K562 (cell line): Measurements from ENCODE around the gene SLC13A3. TPM values are rescaled to one million over a fixed set of nuclear protein-coding genes. Genes with fewer than 3 reads are reported as not detected.
A peak's percentile ranks its signal among the peaks of the same experiment; 100 is the strongest.

Experiments used
- CCNT2 ChIP-seq: IDR thresholded peaks from 2 replicates; pipeline ENCODE4 v1.6.1; 2011; ENCODE audit warnings: borderline replicate concordance, low read depth, mild to moderate bottlenecking, moderate library complexity, mixed read lengths, low read length; ENCODE audit not compliant: insufficient read length; ENCODE audit errors: extremely low read depth
- KDM5B ChIP-seq: fragments of 200-600 bp; sonication (generic); IDR thresholded peaks from 2 replicates; pipeline ENCODE4 v1.6.1; 2012; ENCODE audit warnings: low read depth, mild to moderate bottlenecking, moderate library complexity, low read length, control low read depth, inconsistent platforms; ENCODE audit not compliant: insufficient replicate concordance
- MYBL2 ChIP-seq, 2 experiments: fragments of 450-650 bp in 1 of 2; sonication (generic) in 1 of 2; formaldehyde crosslinking in 1 of 2; IDR thresholded peaks; 2 replicates each; pipeline versions ENCODE4 v1.6.1 to v1.8.1; 2017 to 2022; ENCODE audit warnings: borderline replicate concordance in 1 of 2, inconsistent platforms in 1 of 2, low read depth in 1 of 2, mild to moderate bottlenecking in 1 of 2, missing genetic modification reagents in 1 of 2, moderate library complexity in 1 of 2
- NONO ChIP-seq, 2 experiments: fragments of 200-400 bp in 1 of 2; fragments of 450-650 bp in 1 of 2; formaldehyde crosslinking in 1 of 2; IDR thresholded peaks; 2 replicates each; pipeline ENCODE4 v1.6.1; 2017; ENCODE audit warnings: low read depth in 2 of 2, mild to moderate bottlenecking in 2 of 2, moderate library complexity in 2 of 2, low read length in 1 of 2
- POLR2AphosphoS2 ChIP-seq: IDR thresholded peaks from 2 replicates; pipeline ENCODE4 v1.6.1; 2012; ENCODE audit warnings: low read length, improper control_type of control experiment
- POLR2G ChIP-seq: fragments of 200-400 bp; formaldehyde crosslinking; IDR thresholded peaks from 2 replicates; pipeline ENCODE4 v1.6.1; 2017; ENCODE audit warnings: low read depth, mild to moderate bottlenecking, antibody characterized with exemption, low read length, moderate library complexity
- ZNF324 ChIP-seq: fragments of 250-450 bp; sonication (Bioruptor Pico); IDR thresholded peaks from 2 replicates; pipeline ENCODE4 v1.4.0; 2020; ENCODE audit warnings: mild to moderate bottlenecking
- polyA plus RNA-seq, 8 experiments: library from polyadenylated mRNA; depleted of rRNA in 4 of 8; stranded (reverse) in 5 of 8; unstranded in 3 of 8; fragments of >200 nt; fragmentation: Nextera tagmentation in 2 of 8; fragmentation: Illumina TruSeq in 1 of 8; extraction: Ambion mirVana in 2 of 8; extraction: Trizol in 1 of 8; gene quantifications; 2 replicates each; pipeline versions ENCODE4 v1.2.1 to v1.2.3, GENCODE V29; 2011 to 2014; ENCODE audit warnings: inconsistent platforms in 1 of 8, missing spikeins in 1 of 8
- total RNA-seq, 7 experiments: library from RNA; depleted of rRNA in 6 of 7; stranded (reverse); fragments of >200 nt in 6 of 7; fragmentation: Illumina TruSeq in 2 of 7; extraction: Trizol in 2 of 7; gene quantifications; 2 replicates each; pipeline versions ENCODE4 v1.2.1 to v1.2.3, GENCODE V29; 2011 to 2021; ENCODE audit warnings: low replicate concordance in 1 of 7
- TF ChIP-seq, protein P1 (sequence below), 2 experiments: fragments of 450-650 bp; formaldehyde crosslinking in 1 of 2; IDR thresholded peaks; 2 replicates each; pipeline versions ENCODE4 v1.4.0 to v1.6.1; 2014 to 2020; ENCODE audit warnings: mild to moderate bottlenecking in 2 of 2, borderline replicate concordance in 1 of 2, low read depth in 1 of 2
- TF ChIP-seq, protein P2 (sequence below), 2 experiments: fragments of 450-650 bp; conservative IDR thresholded peaks; 2 replicates each; pipeline ENCODE4 v1.6.1; 2017; ENCODE audit warnings: mild to moderate bottlenecking in 2 of 2, moderate library complexity in 2 of 2
- TF ChIP-seq, protein P3 (sequence below): IDR thresholded peaks from 2 replicates; pipeline ENCODE4 v1.6.1; 2014; ENCODE audit warnings: antibody characterized with exemption
- TF ChIP-seq, protein P4 (sequence below): fragments of 450-650 bp; formaldehyde crosslinking; conservative IDR thresholded peaks from 2 replicates; pipeline ENCODE4 v1.4.0; 2022; ENCODE audit warnings: mild to moderate bottlenecking, missing genetic modification characterization

SLC13A3 gene
- total and polyA plus RNA-seq, 9 of the 15 experiments (the other 6 are each of a cell fraction or from before 2014, with no cell fraction given) = 5.5 to 16.4 (median 8.5) TPM

DNA sequence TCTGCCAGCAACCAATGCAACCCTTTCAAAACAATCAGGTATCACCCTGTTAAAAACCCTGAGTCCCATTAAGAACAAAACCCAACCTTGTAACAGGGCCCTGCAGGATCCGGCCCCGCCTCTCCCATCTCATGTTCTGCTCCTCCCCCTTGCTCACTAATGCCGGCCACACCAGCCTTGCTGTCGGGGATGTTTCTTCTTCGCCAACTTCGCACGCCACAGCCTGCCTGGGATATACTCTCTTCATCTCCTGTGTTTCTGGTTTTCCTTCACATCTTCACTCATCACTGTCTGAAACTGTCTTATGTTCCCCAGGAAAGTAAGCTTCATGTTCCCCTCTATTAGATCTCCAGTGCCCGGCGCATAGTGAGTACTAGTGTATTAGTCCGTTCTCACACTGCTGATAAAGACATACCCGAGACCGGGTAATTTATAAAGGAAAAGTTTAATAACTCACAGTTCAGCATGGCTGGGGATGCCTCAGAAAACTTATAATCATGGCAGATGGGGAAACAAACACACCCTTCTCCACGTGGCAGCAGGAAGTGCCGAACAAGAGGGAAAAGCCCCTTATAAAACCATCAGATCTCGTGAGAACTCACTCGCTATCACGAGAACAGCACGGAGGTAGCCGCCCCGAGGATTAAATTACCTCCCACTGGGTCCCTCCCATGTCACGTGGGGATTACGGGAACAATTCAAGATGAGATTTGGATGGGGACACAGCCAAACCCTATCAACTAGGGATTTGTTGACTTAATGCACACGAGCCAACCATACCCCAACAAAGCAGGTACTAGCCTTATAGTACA, 32.9 kb upstream of the SLC13A3 start (continued):
- TF ChIP-seq, protein P1, sequence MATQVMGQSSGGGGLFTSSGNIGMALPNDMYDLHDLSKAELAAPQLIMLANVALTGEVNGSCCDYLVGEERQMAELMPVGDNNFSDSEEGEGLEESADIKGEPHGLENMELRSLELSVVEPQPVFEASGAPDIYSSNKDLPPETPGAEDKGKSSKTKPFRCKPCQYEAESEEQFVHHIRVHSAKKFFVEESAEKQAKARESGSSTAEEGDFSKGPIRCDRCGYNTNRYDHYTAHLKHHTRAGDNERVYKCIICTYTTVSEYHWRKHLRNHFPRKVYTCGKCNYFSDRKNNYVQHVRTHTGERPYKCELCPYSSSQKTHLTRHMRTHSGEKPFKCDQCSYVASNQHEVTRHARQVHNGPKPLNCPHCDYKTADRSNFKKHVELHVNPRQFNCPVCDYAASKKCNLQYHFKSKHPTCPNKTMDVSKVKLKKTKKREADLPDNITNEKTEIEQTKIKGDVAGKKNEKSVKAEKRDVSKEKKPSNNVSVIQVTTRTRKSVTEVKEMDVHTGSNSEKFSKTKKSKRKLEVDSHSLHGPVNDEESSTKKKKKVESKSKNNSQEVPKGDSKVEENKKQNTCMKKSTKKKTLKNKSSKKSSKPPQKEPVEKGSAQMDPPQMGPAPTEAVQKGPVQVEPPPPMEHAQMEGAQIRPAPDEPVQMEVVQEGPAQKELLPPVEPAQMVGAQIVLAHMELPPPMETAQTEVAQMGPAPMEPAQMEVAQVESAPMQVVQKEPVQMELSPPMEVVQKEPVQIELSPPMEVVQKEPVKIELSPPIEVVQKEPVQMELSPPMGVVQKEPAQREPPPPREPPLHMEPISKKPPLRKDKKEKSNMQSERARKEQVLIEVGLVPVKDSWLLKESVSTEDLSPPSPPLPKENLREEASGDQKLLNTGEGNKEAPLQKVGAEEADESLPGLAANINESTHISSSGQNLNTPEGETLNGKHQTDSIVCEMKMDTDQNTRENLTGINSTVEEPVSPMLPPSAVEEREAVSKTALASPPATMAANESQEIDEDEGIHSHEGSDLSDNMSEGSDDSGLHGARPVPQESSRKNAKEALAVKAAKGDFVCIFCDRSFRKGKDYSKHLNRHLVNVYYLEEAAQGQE (IDR thresholded peaks at IDR 0.05; ENCODE audit: borderline replicate concordance) = peak; percentile 61
- TF ChIP-seq, protein P1 (CRISPR knock-in tag; IDR thresholded peaks at IDR 0.05; ENCODE audit: low read depth) = no peak
- TF ChIP-seq KDM5B = peak; percentile 82
- no peak for TF ChIP-seq MYBL2 (IDR thresholded peaks at IDR 0.05; ENCODE audit: low read depth)
- TF ChIP-seq MYBL2 (CRISPR knock-in tag; IDR thresholded peaks at IDR 0.05; ENCODE audit: borderline replicate concordance) = no peak
- TF ChIP-seq, protein P2, sequence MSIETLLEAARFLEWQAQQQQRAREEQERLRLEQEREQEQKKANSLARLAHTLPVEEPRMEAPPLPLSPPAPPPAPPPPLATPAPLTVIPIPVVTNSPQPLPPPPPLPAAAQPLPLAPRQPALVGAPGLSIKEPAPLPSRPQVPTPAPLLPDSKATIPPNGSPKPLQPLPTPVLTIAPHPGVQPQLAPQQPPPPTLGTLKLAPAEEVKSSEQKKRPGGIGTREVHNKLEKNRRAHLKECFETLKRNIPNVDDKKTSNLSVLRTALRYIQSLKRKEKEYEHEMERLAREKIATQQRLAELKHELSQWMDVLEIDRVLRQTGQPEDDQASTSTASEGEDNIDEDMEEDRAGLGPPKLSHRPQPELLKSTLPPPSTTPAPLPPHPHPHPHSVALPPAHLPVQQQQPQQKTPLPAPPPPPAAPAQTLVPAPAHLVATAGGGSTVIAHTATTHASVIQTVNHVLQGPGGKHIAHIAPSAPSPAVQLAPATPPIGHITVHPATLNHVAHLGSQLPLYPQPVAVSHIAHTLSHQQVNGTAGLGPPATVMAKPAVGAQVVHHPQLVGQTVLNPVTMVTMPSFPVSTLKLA (conservative IDR thresholded peaks at IDR 0.05) = peak; percentile 97 to 98
- 0 out of 2 replicates have a peak, but pooled peaks have one; percentile 60 for TF ChIP-seq POLR2G
- TF ChIP-seq ZNF324 = peak; percentile 42; the same call in 1 of the 2 replicates
- TF ChIP-seq, protein P3, sequence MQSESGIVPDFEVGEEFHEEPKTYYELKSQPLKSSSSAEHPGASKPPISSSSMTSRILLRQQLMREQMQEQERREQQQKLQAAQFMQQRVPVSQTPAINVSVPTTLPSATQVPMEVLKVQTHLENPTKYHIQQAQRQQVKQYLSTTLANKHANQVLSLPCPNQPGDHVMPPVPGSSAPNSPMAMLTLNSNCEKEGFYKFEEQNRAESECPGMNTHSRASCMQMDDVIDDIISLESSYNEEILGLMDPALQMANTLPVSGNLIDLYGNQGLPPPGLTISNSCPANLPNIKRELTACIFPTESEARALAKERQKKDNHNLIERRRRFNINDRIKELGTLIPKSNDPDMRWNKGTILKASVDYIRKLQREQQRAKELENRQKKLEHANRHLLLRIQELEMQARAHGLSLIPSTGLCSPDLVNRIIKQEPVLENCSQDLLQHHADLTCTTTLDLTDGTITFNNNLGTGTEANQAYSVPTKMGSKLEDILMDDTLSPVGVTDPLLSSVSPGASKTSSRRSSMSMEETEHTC = no peak
- TF ChIP-seq CCNT2 = no peak
- TF ChIP-seq NONO (IDR thresholded peaks at IDR 0.05; ENCODE audit: low read depth in 2 of 2, low read length in 1 of 2) = peak in 1 of 2 experiments; percentile 67; a peak in 2 of 4 replicates
- TF ChIP-seq POLR2AphosphoS2 = peak; percentile 93
- TF ChIP-seq, protein P4, sequence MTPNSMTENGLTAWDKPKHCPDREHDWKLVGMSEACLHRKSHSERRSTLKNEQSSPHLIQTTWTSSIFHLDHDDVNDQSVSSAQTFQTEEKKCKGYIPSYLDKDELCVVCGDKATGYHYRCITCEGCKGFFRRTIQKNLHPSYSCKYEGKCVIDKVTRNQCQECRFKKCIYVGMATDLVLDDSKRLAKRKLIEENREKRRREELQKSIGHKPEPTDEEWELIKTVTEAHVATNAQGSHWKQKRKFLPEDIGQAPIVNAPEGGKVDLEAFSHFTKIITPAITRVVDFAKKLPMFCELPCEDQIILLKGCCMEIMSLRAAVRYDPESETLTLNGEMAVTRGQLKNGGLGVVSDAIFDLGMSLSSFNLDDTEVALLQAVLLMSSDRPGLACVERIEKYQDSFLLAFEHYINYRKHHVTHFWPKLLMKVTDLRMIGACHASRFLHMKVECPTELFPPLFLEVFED (CRISPR knock-in tag) = no peak
